ENCODE data around the gene ATP2B3.

ATP2B3 gene

DNA sequence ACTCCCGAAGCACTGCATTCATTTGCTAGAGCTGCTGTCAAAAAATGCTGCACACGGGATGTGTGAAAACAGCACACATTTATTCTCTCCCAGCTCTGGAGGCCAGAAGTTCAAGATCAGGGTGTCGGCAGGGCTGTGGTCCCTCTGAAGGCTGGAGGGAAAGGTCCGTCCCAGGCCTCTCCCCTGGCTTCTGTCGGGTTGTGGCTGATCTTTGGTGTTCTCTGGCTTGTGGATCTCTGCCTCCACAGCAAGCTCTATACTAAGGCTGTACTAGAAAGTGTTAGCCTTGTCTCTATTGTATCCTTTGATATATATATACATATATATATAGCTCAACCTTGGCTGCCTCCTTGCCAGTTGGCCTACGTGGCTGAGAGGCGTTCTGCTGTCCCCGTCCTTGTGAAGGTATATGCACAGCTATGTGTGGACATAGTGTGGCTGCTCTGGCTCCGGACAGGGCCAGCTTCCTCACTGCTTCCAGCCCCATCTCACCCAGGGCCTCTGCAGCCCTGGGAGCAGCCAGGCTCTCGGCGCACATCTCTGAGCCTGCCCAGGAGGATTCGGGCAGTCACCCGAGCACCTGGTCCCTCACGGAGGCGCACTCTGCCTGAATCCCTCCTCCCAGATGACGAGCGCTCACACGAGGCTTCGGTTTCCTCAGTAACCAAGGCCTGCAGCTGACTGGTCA, 114.6 kb downstream of the ATP2B3 start:
- DNase-seq (ENCODE audit: extremely low read depth in 1 of 2, low read depth in 1 of 2): no peak

Measured in activated CD8-positive, alpha-beta memory T cell treated with anti-CD3 and anti-CD28 coated beads for 1 hour (primary cell).